Omental fat pad (tissue), 4 donors: Measurements from ENCODE around the gene NDUFS8. TPM values are rescaled to one million over a fixed set of nuclear protein-coding genes. Genes with fewer than 3 reads are reported as not detected.

Experiments
- ATAC-seq: fragments of 150-250 bp; one replicate; pipeline ENCODE4 v1.9.1; 2016; ENCODE audit warnings: mild to moderate bottlenecking, moderate library complexity; ENCODE audit not compliant: low FRiP score
- DNase-seq: peaks from one replicate; pipeline ENCODE4 v3.0.0-alpha.2; 2019; ENCODE audit warnings: low spot score
- total RNA-seq, 4 donors: library from RNA; depleted of rRNA; stranded (reverse); fragments of >200 nt; gene quantifications; one replicate each; pipeline ENCODE4 v1.1.0, GENCODE V29; 2016
- TF ChIP-seq, protein P1 (sequence below), 3 donors: fragments of 450-650 bp; IDR thresholded peaks; one replicate each; pipeline ENCODE4 v1.5.1; 2016 to 2017; ENCODE audit warnings: antibody characterized with exemption in 3 of 3, mild to moderate bottlenecking in 3 of 3, moderate library complexity in 2 of 3

The NDUFS8 gene
- total RNA-seq, 4 donors from 2014 or later, result 91.1 to 155 (median 128) TPM

DNA sequence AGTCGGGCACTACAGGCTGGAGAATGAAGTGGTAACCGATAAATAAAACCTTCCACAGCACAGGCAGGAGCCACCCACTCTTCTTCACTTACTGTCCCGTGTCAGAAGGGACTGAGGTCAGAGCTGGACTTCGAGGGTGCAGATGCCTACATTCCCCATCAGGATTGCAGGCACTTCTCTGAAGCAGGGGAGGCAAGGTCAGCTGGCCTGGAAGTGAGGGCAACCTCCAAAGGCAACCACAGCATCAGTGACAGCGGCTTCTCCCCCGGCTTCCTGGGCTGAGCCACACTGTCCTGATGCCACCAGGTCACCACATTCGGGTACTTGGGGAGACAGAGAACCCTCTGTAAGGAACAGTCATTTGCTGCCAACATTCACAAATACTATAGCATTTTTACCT, 31.0 kb downstream of the NDUFS8 start:
- ATAC-seq (no peak), DNase-seq (no peak)
- TF ChIP-seq, protein P1, sequence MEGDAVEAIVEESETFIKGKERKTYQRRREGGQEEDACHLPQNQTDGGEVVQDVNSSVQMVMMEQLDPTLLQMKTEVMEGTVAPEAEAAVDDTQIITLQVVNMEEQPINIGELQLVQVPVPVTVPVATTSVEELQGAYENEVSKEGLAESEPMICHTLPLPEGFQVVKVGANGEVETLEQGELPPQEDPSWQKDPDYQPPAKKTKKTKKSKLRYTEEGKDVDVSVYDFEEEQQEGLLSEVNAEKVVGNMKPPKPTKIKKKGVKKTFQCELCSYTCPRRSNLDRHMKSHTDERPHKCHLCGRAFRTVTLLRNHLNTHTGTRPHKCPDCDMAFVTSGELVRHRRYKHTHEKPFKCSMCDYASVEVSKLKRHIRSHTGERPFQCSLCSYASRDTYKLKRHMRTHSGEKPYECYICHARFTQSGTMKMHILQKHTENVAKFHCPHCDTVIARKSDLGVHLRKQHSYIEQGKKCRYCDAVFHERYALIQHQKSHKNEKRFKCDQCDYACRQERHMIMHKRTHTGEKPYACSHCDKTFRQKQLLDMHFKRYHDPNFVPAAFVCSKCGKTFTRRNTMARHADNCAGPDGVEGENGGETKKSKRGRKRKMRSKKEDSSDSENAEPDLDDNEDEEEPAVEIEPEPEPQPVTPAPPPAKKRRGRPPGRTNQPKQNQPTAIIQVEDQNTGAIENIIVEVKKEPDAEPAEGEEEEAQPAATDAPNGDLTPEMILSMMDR (IDR thresholded peaks at IDR 0.05), result no peak

DNA sequence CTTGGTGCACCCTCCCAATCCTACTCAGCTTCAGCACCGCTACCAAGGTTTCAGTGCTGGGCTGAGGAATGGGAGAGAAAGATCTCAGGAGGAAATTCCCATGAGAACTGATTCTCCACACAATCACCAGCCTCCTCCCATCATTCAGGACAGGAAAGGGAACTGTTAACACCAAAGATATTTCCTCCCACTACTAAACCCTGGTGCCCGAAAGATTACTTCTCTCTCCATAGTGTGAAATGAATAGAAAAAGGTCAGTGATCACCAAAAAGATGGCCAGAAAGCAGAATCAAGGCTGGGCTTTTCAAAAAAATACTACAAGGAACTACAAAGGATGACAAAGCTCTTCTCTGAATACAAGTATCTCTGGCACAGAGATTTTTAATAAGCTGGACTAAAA, 34.4 kb downstream of the NDUFS8 start:
- TF ChIP-seq, protein P1 (IDR thresholded peaks at IDR 0.05), result no peak
- DNase-seq (no peak), ATAC-seq (no peak)

DNA sequence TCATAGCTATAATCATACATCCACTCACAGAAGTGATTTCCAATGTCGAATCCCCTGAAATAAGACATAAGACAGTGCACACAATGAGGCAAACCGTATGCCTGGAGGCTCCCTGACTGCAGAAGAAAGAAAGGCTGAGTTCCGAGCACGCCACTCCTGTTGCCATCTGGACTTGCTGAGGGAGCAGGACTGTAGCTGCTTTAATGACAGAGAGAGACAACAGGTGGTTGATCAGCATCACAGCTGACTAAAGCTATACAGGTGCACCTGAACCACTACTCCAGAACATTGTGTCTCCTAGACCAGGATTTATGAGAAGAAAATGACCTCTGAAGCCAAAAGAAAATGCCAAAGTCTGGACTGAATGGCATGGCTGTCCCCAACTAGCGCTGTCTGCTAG, 35.4 kb downstream of the NDUFS8 start:
- TF ChIP-seq, protein P1 (IDR thresholded peaks at IDR 0.05), result no peak
- ATAC-seq (no peak), DNase-seq (no peak)

DNA sequence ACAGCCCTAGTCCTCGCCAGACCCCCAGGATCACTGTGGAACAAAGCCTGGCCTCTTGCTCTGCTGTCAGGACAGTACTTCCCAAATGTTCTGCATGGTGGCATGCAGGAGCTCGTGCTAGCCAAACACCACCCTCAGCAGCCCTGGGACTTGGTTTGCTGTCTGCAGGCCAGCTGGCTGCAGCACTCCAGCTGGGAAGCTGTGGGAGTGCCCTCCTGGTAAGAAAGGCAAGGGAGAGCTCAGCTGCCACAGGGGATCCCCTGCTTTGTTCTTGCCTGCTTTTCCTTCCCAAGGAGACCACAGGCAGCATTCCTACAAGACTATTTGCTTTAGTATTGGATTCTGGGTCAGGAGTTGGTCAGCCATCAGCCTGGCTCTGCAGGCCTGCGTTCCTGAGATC, 36.3 kb downstream of the NDUFS8 start:
- DNase-seq, result no peak
- no peak for ATAC-seq
- TF ChIP-seq, protein P1 (IDR thresholded peaks at IDR 0.05), result no peak

DNA sequence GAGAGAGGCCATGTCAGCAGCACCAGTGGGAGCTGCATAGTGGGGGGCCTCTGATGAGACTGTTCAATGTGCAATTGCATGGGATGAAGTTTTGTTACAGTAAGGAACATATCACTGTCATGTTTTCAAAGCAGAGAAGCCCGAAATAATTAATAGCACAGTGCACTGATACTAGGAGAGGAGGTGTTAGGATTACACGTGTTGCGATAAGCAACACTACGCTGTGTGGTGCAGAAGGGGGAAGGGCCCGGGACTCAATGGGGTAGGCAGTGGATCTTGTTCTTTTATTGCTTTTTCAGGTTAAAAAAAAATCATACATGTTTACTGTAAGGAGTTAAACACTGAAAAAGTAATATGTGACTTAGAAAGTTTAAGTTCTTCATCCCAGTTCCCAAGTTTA, 37.5 kb downstream of the NDUFS8 start:
- TF ChIP-seq, protein P1 (IDR thresholded peaks at IDR 0.05), result no peak
- DNase-seq (no peak), ATAC-seq (no peak)

DNA sequence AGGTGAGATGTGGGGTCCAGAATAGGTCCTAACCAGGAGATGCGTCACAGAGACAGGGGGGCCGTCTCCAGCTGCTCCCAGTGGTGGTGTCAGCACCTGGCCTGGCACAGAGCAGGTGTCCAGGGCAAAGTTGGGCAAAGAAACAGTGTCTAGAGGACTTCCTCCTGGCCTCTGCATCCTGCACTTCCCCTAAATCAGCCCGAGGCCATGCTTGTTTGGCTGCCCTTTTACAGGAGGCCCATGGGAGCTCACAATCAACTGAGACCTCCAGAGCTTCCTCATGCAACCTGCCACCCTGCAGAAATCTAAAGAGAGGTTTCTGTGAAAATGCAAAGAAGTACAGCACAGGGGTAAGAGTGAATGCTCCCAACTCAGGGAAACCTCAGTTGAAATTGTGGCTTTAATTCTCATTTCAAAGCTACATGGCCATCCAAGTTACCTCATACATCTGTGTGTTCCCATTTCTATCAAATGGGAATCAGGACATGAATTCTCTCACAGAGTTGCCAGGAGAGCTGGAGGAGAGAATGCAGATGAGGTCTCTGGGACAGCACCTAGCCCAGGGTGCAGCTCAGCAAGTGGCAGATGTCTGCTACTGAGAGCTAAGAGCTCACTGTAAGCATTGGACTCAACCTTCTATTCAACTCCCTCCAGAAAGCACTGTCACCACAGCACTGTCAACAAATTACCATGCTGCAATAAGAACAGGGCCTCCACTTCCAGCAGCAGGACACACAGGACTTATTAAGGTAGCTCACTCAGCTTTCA, 41.0 kb downstream of the NDUFS8 start:
- TF ChIP-seq, protein P1 (IDR thresholded peaks at IDR 0.05), result no peak
- DNase-seq (no peak), ATAC-seq (no peak)
